Measurements from ENCODE around the gene STUM.

Gene STUM

DNA sequence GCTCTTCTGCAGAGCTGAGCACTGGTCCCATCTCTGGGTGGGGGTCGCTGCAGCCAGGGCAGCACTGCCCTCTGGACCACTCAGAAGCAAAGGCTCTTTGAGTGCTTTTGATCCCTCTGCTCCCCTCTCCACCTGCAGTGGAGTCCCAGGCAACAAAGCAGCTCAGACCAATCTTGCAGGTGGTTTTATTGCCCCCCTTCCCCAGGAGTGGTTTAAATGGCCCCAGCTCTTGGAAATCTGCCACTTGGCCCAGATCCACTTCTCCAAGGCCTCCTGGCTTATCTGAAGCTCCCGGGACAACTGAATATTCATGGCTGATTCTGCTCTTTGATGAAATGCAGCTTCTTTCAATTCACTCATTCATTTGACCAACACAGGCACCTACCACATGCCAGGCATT, 2.7 kb downstream of the STUM start:
- no peak overlapping the region for H3K4me3 ChIP-seq (ENCODE audit: low read depth, low read length)
- peaks cover 30% of the 10 kb centered on the region for H3K27me3 ChIP-seq (replicated peaks)
- no peak for DNase-seq
- in situ Hi-C loops (cut with HindIII; ENCODE audit: low pct_ligation_motif_present, low sequenced_read_pairs), result no loop called here
- no peak overlapping the region for H3K27ac ChIP-seq
- no peaks in the 10 kb centered on the region for H3K36me3 ChIP-seq (replicated peaks)
- no peak for TF ChIP-seq CTCF (IDR thresholded peaks at IDR 0.05; ENCODE audit: low read depth, low read length, missing control alignments)

- no peak overlapping the region for H3K27ac ChIP-seq
- TF ChIP-seq CTCF (IDR thresholded peaks at IDR 0.05; ENCODE audit: low read depth, low read length, missing control alignments), result no peak
- no peak overlapping the region for H3K4me3 ChIP-seq (ENCODE audit: low read depth, low read length)
- in situ Hi-C loops (cut with HindIII; ENCODE audit: low pct_ligation_motif_present, low sequenced_read_pairs), result no loop called here
- no peak for DNase-seq
- peaks cover 30% of the 10 kb centered on the region for H3K27me3 ChIP-seq (replicated peaks)
- no peaks in the 10 kb centered on the region for H3K36me3 ChIP-seq (replicated peaks)
These were observed 3.5 kb downstream of the STUM start for GRCh38 chr1:226552061-226552460.

GRCh38 chr1:226553266-226553923, 4.8 kb downstream of the STUM start:
- TF ChIP-seq CTCF (IDR thresholded peaks at IDR 0.05; ENCODE audit: low read depth, low read length, missing control alignments), result no peak
- DNase-seq, result no peak
- no peak overlapping the region for H3K27ac ChIP-seq
- in situ Hi-C loops (cut with HindIII; ENCODE audit: low pct_ligation_motif_present, low sequenced_read_pairs), result no loop called here
- no peak overlapping the region for H3K4me3 ChIP-seq (ENCODE audit: low read depth, low read length)
- peaks cover 28% of the 10 kb centered on the region for H3K27me3 ChIP-seq (replicated peaks)
- no peaks in the 10 kb centered on the region for H3K36me3 ChIP-seq (replicated peaks)

GRCh38 chr1:226553924-226554282, 5.3 kb downstream of the STUM start:
- Histone ChIP-seq H3K27me3 (replicated peaks) (peaks cover 24% of the 10 kb centered on the region), H3K27ac (no peak overlapping the region), H3K4me3 (ENCODE audit: low read depth, low read length) (no peak overlapping the region), H3K36me3 (replicated peaks) (no peaks in the 10 kb centered on the region)
- no peak for DNase-seq
- no peak for TF ChIP-seq CTCF (IDR thresholded peaks at IDR 0.05; ENCODE audit: low read depth, low read length, missing control alignments)
- in situ Hi-C loops (cut with HindIII; ENCODE audit: low pct_ligation_motif_present, low sequenced_read_pairs), result no loop called here

DNA sequence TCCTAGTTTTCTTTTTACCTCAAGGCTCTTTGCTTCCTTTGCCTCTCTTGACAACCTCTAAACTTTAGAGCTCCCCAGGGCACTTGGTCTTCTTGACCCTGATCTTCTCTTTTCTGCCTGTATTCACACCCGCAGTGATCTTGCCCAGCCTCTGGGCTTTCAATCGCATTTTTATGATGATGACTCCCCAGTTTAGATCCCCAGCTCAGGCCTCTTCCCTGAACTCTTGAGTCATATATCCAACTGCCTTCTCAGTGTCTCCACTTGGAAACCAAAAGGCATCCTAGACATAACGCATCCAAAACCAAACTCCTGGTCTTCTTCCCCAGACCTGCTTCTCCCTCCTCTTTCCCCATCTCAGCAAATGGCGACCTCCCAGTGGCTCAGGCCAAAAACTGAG, 6.5 kb downstream of the STUM start:
- in situ Hi-C loops (cut with HindIII; ENCODE audit: low pct_ligation_motif_present, low sequenced_read_pairs), result no loop called here
- no peak for DNase-seq
- Histone ChIP-seq H3K36me3 (replicated peaks) (no peaks in the 10 kb centered on the region), H3K4me3 (ENCODE audit: low read depth, low read length) (no peak overlapping the region), H3K27me3 (replicated peaks) (peaks cover 12% of the 10 kb centered on the region), H3K27ac (no peak overlapping the region)
- no peak for TF ChIP-seq CTCF (IDR thresholded peaks at IDR 0.05; ENCODE audit: low read depth, low read length, missing control alignments)

DNA sequence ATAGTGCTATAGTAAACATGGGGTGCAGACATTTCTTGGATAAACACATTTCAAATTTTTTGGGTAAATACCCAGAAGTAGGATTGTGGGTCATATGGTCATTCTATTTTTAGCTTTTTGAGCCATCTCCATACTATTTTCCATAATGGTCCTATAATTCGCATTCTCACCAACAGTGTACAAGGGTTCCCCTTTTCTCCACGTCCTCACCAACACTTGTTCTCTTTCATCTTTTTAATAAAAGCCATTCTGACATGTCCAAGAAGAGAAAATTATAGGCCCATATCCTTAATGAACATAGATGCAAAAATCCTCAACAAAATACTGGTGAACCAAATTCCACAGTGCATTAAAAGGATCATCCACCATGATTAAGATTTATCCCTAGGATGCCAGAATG, 8.9 kb downstream of the STUM start:
- no peak for DNase-seq
- no peak overlapping the region for H3K27ac ChIP-seq
- no peaks in the 10 kb centered on the region for H3K36me3 ChIP-seq (replicated peaks)
- H3K27me3 ChIP-seq (replicated peaks), result peaks cover 2% of the 10 kb centered on the region
- no peak for TF ChIP-seq CTCF (IDR thresholded peaks at IDR 0.05; ENCODE audit: low read depth, low read length, missing control alignments)
- no peak overlapping the region for H3K4me3 ChIP-seq (ENCODE audit: low read depth, low read length)
- in situ Hi-C loops (cut with HindIII; ENCODE audit: low pct_ligation_motif_present, low sequenced_read_pairs), result no loop called here

All from brain microvascular endothelial cell (primary cell).